H1 (cell line): ENCODE data around the gene SPATA13. TPM values are rescaled to one million over a fixed set of nuclear protein-coding genes. Genes with fewer than 3 reads are reported as not detected.

Experiments
- CTCF ChIA-PET: fragments of 300-600 bp; sonication (Branson Sonifier 250); formaldehyde crosslinking; loops from one replicate; lab custom pipeline; 2021; ENCODE audit not compliant: partially characterized antibody; lab: Charles Lee
- POLR2A ChIA-PET: fragments of 300-600 bp; sonication (Branson Sonifier 250); formaldehyde crosslinking; loops from one replicate; lab custom pipeline; 2021; ENCODE audit warnings: inconsistent platforms; ENCODE audit not compliant: partially characterized antibody; lab: Charles Lee
- DNase-seq, 2 experiments: peaks; one replicate each; pipeline versions ENCODE4 v3.0.0 to v3.0.0-alpha.2; 2010 to 2022; ENCODE audit warnings: low spot score in 2 of 2, low read depth in 1 of 2, mixed read lengths in 1 of 2
- FAIRE-seq: peaks from 2 replicates; lab custom pipeline; 2011; peaks lifted over from hg19 to GRCh38; lab: Jason Lieb, UNC
- H2AFZ ChIP-seq: 2 replicates; pipeline ENCODE4 v1.8.1; 2012; ENCODE audit warnings: low read length, inconsistent platforms
- H2AK5ac ChIP-seq: 2 replicates; pipeline ENCODE4 v1.6.1; 2013; ENCODE audit warnings: low read depth, low read length
- H2BK120ac ChIP-seq: replicated peaks from 2 replicates; pipeline ENCODE3; 2013; ENCODE audit warnings: low read depth, low read length, inconsistent platforms
- H2BK12ac ChIP-seq: 2 replicates; pipeline ENCODE4 v1.6.1; 2013; ENCODE audit warnings: low read depth, low read length
- H2BK15ac ChIP-seq: 2 replicates; pipeline ENCODE4 v1.6.1; 2013; ENCODE audit warnings: low read length
- H2BK20ac ChIP-seq: 2 replicates; pipeline ENCODE4 v1.6.1; 2013; ENCODE audit warnings: low read length
- H2BK5ac ChIP-seq: 2 replicates; pipeline ENCODE4 v1.6.1; 2013; ENCODE audit warnings: low read depth, low read length
- H3K14ac ChIP-seq: 2 replicates; pipeline ENCODE4 v1.6.1; 2013; ENCODE audit warnings: inconsistent platforms; ENCODE audit not compliant: insufficient read length
- H3K18ac ChIP-seq: 2 replicates; pipeline ENCODE4 v1.6.1; 2013; ENCODE audit warnings: low read length; ENCODE audit errors: extremely low read depth
- H3K23ac ChIP-seq: 2 replicates; pipeline ENCODE4 v1.6.1; 2013; ENCODE audit warnings: inconsistent platforms; ENCODE audit not compliant: insufficient read length
- H3K23me2 ChIP-seq: 2 replicates; pipeline ENCODE4 v1.6.1; 2013; ENCODE audit warnings: low read depth, low read length
- H3K27ac ChIP-seq: 2 replicates; pipeline ENCODE4 v1.6.1; 2011; ENCODE audit warnings: low read depth, low read length, inconsistent platforms
- H3K27me3 ChIP-seq, 4 experiments: replicated peaks in 1 of 4; 1 replicate in 1 of 4; 2 replicates in 3 of 4; pipeline versions ENCODE4 v1.6.1 to v1.8.1; 2011 to 2013; ENCODE audit warnings: low read length in 3 of 4, mild to moderate bottlenecking in 3 of 4, inconsistent platforms in 2 of 4, mixed read lengths in 2 of 4, moderate library complexity in 1 of 4; ENCODE audit not compliant: control insufficient read depth in 3 of 4, insufficient read depth in 3 of 4; ENCODE audit errors: extremely low read depth in 1 of 4
- H3K36me3 ChIP-seq, 4 experiments: 2 replicates each; pipeline versions ENCODE4 v1.6.1 to v1.8.1; 2011 to 2013; ENCODE audit warnings: mild to moderate bottlenecking in 4 of 4, low read length in 3 of 4, moderate library complexity in 2 of 4, control low read depth in 1 of 4, inconsistent platforms in 1 of 4; ENCODE audit not compliant: insufficient read depth in 4 of 4, control insufficient read depth in 2 of 4
- H3K4ac ChIP-seq: replicated peaks from 2 replicates; pipeline ENCODE3; 2013; ENCODE audit warnings: low read length, low read depth, mixed read lengths, inconsistent platforms; ENCODE audit not compliant: insufficient read length
- H3K4me1 ChIP-seq, 4 experiments: replicated peaks in 1 of 4; 1 replicate in 1 of 4; 2 replicates in 3 of 4; pipeline versions ENCODE4 v1.6.1 to v1.8.1; 2011 to 2013; ENCODE audit warnings: low read length in 3 of 4, inconsistent platforms in 2 of 4, mixed read lengths in 1 of 4; ENCODE audit not compliant: insufficient read depth in 4 of 4, control insufficient read depth in 3 of 4
- H3K4me2 ChIP-seq, 2 experiments: 2 replicates each; pipeline versions ENCODE4 v1.6.1 to v1.8.1; 2011 to 2013; ENCODE audit warnings: low read depth in 2 of 2, low read length in 2 of 2, control low read depth in 1 of 2, inconsistent platforms in 1 of 2, mild to moderate bottlenecking in 1 of 2; ENCODE audit not compliant: insufficient read depth in 1 of 2
- H3K4me3 ChIP-seq, 4 experiments: fragments of 200-600, 300-600 bp in 1 of 4; sonication (generic), shearing (Covaris generic), sonication (Bioruptor Twin) in 1 of 4; 2 replicates each; pipeline versions ENCODE4 v1.5.1 to v1.8.1; 2011 to 2016; ENCODE audit warnings: low read length in 4 of 4, low read depth in 3 of 4, control low read depth in 2 of 4, inconsistent platforms in 2 of 4, mild to moderate bottlenecking in 2 of 4, mixed read lengths in 1 of 4, moderate library complexity in 1 of 4; ENCODE audit not compliant: insufficient read depth in 2 of 4; ENCODE audit errors: extremely low read depth in 1 of 4
- H3K56ac ChIP-seq: replicated peaks from 2 replicates; pipeline ENCODE3; 2013; ENCODE audit warnings: low read depth, mild to moderate bottlenecking, mixed read lengths, low read length, inconsistent platforms; ENCODE audit not compliant: insufficient read length
- H3K79me1 ChIP-seq: 2 replicates; pipeline ENCODE4 v1.6.1; 2013; ENCODE audit warnings: low read depth, low read length, control low read depth
- H3K79me2 ChIP-seq, 2 experiments: 2 replicates each; pipeline versions ENCODE4 v1.6.1 to v1.8.1; 2012 to 2013; ENCODE audit warnings: low read length in 2 of 2, mild to moderate bottlenecking in 2 of 2, inconsistent platforms in 1 of 2; ENCODE audit not compliant: insufficient read depth in 2 of 2, control insufficient read depth in 1 of 2
- H3K9ac ChIP-seq, 4 experiments: replicated peaks in 1 of 4; 1 replicate in 1 of 4; 2 replicates in 3 of 4; pipeline versions ENCODE4 v1.6.1 to v1.8.1; 2011 to 2013; ENCODE audit warnings: low read depth in 3 of 4, low read length in 3 of 4, control low read depth in 2 of 4, mild to moderate bottlenecking in 2 of 4, moderate library complexity in 2 of 4, inconsistent platforms in 1 of 4; ENCODE audit errors: extremely low read depth in 1 of 4
- H3K9me3 ChIP-seq, 2 experiments: 2 replicates each; pipeline versions ENCODE4 v1.6.1 to v1.8.1; 2012 to 2013; ENCODE audit warnings: mild to moderate bottlenecking in 2 of 2, moderate library complexity in 2 of 2, control low read depth in 1 of 2, inconsistent platforms in 1 of 2, low read depth in 1 of 2, low read length in 1 of 2, mixed read lengths in 1 of 2; ENCODE audit not compliant: insufficient read depth in 2 of 2
- H4K20me1 ChIP-seq, 2 experiments: replicated peaks in 1 of 2; 2 replicates each; pipeline versions ENCODE3 to v1.8.1; 2011 to 2013; ENCODE audit warnings: inconsistent platforms in 2 of 2, low read length in 2 of 2, mild to moderate bottlenecking in 1 of 2; ENCODE audit not compliant: insufficient read depth in 2 of 2, control insufficient read depth in 1 of 2
- H4K5ac ChIP-seq: 2 replicates; pipeline ENCODE4 v1.6.1; 2013; ENCODE audit warnings: low read length, low read depth, mixed read lengths, inconsistent platforms; ENCODE audit not compliant: insufficient read length
- H4K8ac ChIP-seq: 2 replicates; pipeline ENCODE4 v1.8.0; 2013; ENCODE audit warnings: mild to moderate bottlenecking, moderate library complexity, low read length, inconsistent platforms; ENCODE audit not compliant: insufficient read depth; ENCODE audit errors: extremely low read depth
- H4K91ac ChIP-seq: replicated peaks from 2 replicates; pipeline ENCODE3; 2013; ENCODE audit warnings: low read length, mixed read lengths, inconsistent platforms; ENCODE audit not compliant: insufficient read length
- CBX8 ChIP-seq: fragments of 300-800, 300-1000 bp; sonication (generic); IDR thresholded peaks from 2 replicates; pipeline ENCODE4 v1.7.1; 2016; ENCODE audit warnings: low read depth, low read length, borderline replicate concordance
- CHD2 ChIP-seq: IDR thresholded peaks from 2 replicates; pipeline ENCODE4 v1.6.1; 2012; ENCODE audit warnings: low read length, improper control_type of control experiment
- RNF2 ChIP-seq: fragments of 200-900, 300-1000 bp; sonication (generic); IDR thresholded peaks from 2 replicates; pipeline ENCODE4 v1.7.1; 2016; ENCODE audit warnings: borderline replicate concordance, low read depth, mild to moderate bottlenecking, antibody characterized with exemption, low read length; ENCODE audit not compliant: poor library complexity, severe bottlenecking; ENCODE audit errors: missing control alignments
- ZNF274 ChIP-seq: IDR thresholded peaks from 2 replicates; pipeline ENCODE4 v1.7.0; 2012; ENCODE audit warnings: low read length, borderline replicate concordance; ENCODE audit errors: extremely low read depth
- WGBS, 2 experiments: shearing (Covaris generic) in 1 of 2; methylation state at CpG; one replicate each; pipeline versions ENCODE4 v1.1.6 to v1.1.7; 2013 to 2015; ENCODE audit warnings: low lambda C conversion rate in 2 of 2, mixed read lengths in 2 of 2, inconsistent platforms in 1 of 2, low coverage in 1 of 2, missing lambda C conversion rate in 1 of 2; ENCODE audit not compliant: insufficient replicate concordance in 2 of 2, insufficient coverage in 1 of 2, insufficient read length in 1 of 2; ENCODE audit errors: extremely low coverage in 1 of 2, missing lambda C conversion rate in 1 of 2; 5-methylcytosine and 5-hydroxymethylcytosine counted together
- polyA plus RNA-seq, 7 experiments: library from polyadenylated mRNA; depleted of rRNA in 3 of 7; stranded (reverse) in 5 of 7; unstranded in 2 of 7; fragments of >200 nt in 5 of 7; fragments of 200-250 nt in 2 of 7; gene quantifications; 1 replicate in 5 of 7; 2 replicates in 1 of 7; 4 replicates in 1 of 7; pipeline versions ENCODE4 v1.2.1 to v1.2.3, GENCODE V29; 2011 to 2013; ENCODE audit warnings: missing spikeins in 2 of 7, mixed read lengths in 2 of 7
- total RNA-seq: library from RNA; stranded (reverse); fragmentation: NEBNext Ultra II Directional; extraction: Animal tissue kit (Norgen Biotek cat#: 25700); gene quantifications from 2 replicates; pipeline ENCODE4 v1.2.1, GENCODE V29; 2021

The SPATA13 gene
- total and polyA plus RNA-seq, 2 of the 8 experiments (the other 6 are each of a cell fraction or from before 2014, with no cell fraction given) = 12.6 to 30.9 TPM

GRCh38 chr13:24207841-24208667, 47.5 kb downstream of the SPATA13 start:
- peaks cover 6% of the 10 kb centered on the region for H3K79me1 ChIP-seq
- no peak overlapping the region for H4K5ac ChIP-seq
- no peak overlapping the region for H2BK12ac ChIP-seq
- no peak overlapping the region for H2BK5ac ChIP-seq
- H2BK20ac ChIP-seq = no peak overlapping the region
- no peak overlapping the region for H2BK120ac ChIP-seq
- 65% methylated on average over 7 of the region's 7 CpGs; no CpG with 5 or more reads in 1 of the 2 experiments for WGBS, 2 experiments
- H3K18ac ChIP-seq = no peak overlapping the region
- H3K4me2 ChIP-seq = no peak overlapping the region
- H2AFZ ChIP-seq = no peak overlapping the region
- no peak overlapping the region for H4K91ac ChIP-seq
- no peak overlapping the region for H2AK5ac ChIP-seq
- no peak overlapping the region for H3K14ac ChIP-seq
- H3K4me1 ChIP-seq = peaks cover 3 to 6% (median 5%) of the 10 kb centered on the region in 4 experiments; a peak in 4 of 7 replicates
- H4K8ac ChIP-seq = no peak overlapping the region
- no peaks in the 10 kb centered on the region for H3K9me3 ChIP-seq
- no peak for TF ChIP-seq RNF2
- no peak for TF ChIP-seq CHD2
- no peak for TF ChIP-seq CBX8
- no peak for TF ChIP-seq ZNF274
- ChIA-PET POLR2A (no interaction called here), CTCF (interaction anchor here (1.2 kb wide), 1 partner anchor 166 kb away, joined by 3 read pairs; no protein-coding TSS in a partner anchor)
- FAIRE-seq (no peak), DNase-seq (no peak)
- no peak overlapping the region for H3K23ac ChIP-seq
- H3K56ac ChIP-seq = no peak overlapping the region
- no peaks in the 10 kb centered on the region for H3K36me3 ChIP-seq
- no peak overlapping the region for H3K4me3 ChIP-seq
- H3K27ac ChIP-seq = no peak overlapping the region
- H4K20me1 ChIP-seq = peaks cover 0 to 5% of the 10 kb centered on the region in 2 experiments
- H2BK15ac ChIP-seq = 0 out of 2 replicates have a peak overlapping the region, but pooled peaks have one; percentile 93
- H3K23me2 ChIP-seq = no peaks in the 10 kb centered on the region
- H3K9ac ChIP-seq = no peak overlapping the region
- H3K79me2 ChIP-seq = peaks cover 0 to 43% of the 10 kb centered on the region in 2 experiments; a peak in 3 of 4 replicates
- no peak overlapping the region for H3K4ac ChIP-seq
- H3K27me3 ChIP-seq = no peaks in the 10 kb centered on the region
